Activated naive CD8-positive, alpha-beta T cell treated with anti-CD3 and anti-CD28 coated beads, Interleukin-2, amount 10 ng/mL, durations not matched to agents 7 days and 5 days (primary cell): Measurements from ENCODE around the gene MYZAP. TPM values are rescaled to one million over a fixed set of nuclear protein-coding genes. Genes with fewer than 3 reads are reported as not detected.

Source experiments
- ATAC-seq: fragments of 150-1000 bp; cut with Tn5 transposase; one replicate; pipeline ENCODE4 v1.10.0; 2021; ENCODE audit warnings: low read depth, moderate library complexity
- POLR2A ChIA-PET: fragments of 350-600 bp; sonication (Branson Sonifier 250); formaldehyde crosslinking; loops from one replicate; lab custom pipeline; 2021; ENCODE audit warnings: antibody characterized with exemption; lab: Charles Lee
- DNase-seq: peaks from one replicate; pipeline ENCODE4 v3.0.0; 2021
- H3K27ac Mint-ChIP-seq: one replicate; pipeline ENCODE4 v1.8.0; 2022; ENCODE audit warnings: mild to moderate bottlenecking, mixed read lengths
- H3K27me3 Mint-ChIP-seq: one replicate; pipeline ENCODE4 v1.8.0; 2022; ENCODE audit warnings: mild to moderate bottlenecking, moderate library complexity, mixed read lengths
- H3K36me3 Mint-ChIP-seq: one replicate; pipeline ENCODE4 v1.8.0; 2021; ENCODE audit warnings: mild to moderate bottlenecking, mixed read lengths
- H3K4me1 Mint-ChIP-seq: one replicate; pipeline ENCODE4 v1.8.0; 2021; ENCODE audit warnings: mixed read lengths
- H3K4me3 Mint-ChIP-seq: one replicate; pipeline ENCODE4 v1.8.0; 2022; ENCODE audit warnings: mild to moderate bottlenecking, moderate library complexity, mixed read lengths
- H3K9me3 Mint-ChIP-seq: one replicate; pipeline ENCODE4 v1.8.0; 2021; ENCODE audit warnings: mixed read lengths
- total RNA-seq, 2 experiments: library from RNA; stranded (reverse); gene quantifications; one replicate each; pipeline ENCODE4 v1.2.3, GENCODE V29; 2021

The MYZAP gene
- not detected for total RNA-seq

DNA sequence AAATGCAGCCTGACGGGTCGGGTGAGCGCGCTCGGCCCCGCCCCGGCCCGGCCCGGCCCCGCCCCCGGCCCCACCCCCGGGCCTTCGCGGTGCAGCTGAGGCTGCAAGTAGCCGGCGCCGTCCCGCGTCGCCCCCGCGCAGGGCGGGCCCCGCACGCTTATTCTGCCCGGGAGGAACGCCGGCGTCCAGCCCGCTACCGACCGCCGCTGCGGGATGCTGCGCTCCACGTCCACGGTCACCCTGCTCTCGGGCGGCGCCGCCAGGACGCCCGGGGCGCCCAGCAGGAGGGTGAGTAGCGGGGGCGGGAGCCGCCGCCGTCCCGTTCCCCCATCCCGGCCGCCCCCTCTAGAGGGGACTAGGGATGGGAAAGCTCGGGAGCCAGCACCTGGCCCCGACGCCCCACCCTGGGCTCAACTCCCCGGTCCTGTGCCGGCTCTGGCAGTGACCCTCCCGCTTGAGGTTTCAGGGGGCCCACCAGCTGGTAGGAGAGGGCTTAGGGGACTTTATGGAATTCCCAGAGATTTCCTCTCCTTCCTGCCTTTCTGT, at the start of gene MYZAP:
Gene MYZAP, plus strand, starts transcription at position 83 of the 546 bp plus-strand sequence. Its CDS starts 131 bp downstream, at position 214.
- peaks cover 4% of the 10 kb centered on the region for H3K4me1 Mint-ChIP-seq
- POLR2A ChIA-PET: no interaction called here
- H3K27me3 Mint-ChIP-seq: peaks cover 37% of the 10 kb centered on the region
- H3K4me3 Mint-ChIP-seq: peak within 1 kb of the TSS; percentile 44
- H3K9me3 Mint-ChIP-seq: peaks cover 2% of the 10 kb centered on the region
- H3K27ac Mint-ChIP-seq: no peak within 1 kb of the TSS
- DNase-seq: peak; percentile 60
- ATAC-seq: peak; percentile 84
- H3K36me3 Mint-ChIP-seq: no peaks in the 10 kb centered on the region

DNA sequence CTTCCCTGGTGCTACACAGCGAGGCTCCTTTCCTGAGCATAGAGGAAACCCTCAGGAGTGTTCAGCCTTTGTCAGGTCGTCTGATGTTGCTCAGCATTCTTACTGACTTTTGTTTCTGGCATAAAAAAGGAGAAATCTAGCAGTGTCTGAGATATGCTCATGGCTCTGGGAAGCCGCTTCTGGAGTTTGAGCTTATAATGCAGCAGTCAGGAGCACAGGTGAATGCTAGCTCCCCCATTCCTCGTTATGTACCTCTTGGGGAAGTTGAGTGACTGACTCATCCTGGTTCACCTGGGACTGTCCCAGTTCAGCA, 49.2 kb upstream of the MYZAP start:
- ATAC-seq (no peak), DNase-seq (no peak)
- no peaks in the 10 kb centered on the region for H3K36me3 Mint-ChIP-seq
- no peak overlapping the region for H3K4me3 Mint-ChIP-seq
- POLR2A ChIA-PET: no interaction called here
- H3K9me3 Mint-ChIP-seq: no peaks in the 10 kb centered on the region
- no peaks in the 10 kb centered on the region for H3K4me1 Mint-ChIP-seq
- H3K27ac Mint-ChIP-seq: no peak overlapping the region
- peaks cover 2% of the 10 kb centered on the region for H3K27me3 Mint-ChIP-seq

DNA sequence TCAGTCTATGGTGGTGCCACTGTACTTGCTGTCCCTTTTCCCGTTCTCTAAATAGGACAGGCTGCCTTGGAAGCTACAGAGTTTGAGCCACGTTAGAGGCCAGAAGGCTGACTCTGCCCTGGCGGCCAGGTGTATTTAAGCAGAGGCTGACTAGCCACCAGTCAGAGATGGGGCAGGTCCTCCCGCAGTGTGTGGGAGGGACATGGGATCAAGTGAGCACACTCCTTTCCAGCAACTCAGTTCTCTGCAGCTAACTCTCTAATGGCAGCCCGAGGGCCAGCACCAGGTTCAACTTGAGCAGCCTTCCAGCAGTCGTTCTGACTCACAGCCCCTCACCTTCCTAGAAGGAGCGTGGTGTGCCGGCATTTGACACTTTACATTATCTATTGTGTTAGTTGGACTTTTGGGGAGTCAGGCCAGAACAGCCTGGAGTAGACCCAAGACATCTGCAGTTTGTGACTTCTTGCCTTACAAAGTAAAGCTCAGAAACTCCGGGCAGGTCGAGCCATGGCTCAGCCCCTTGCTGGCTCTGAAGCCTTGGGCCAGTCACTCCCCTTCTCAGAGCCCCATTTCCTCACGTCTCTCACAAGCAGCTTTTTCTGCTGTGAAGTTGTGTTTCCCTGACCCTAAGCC, 46.7 kb upstream of the MYZAP start:
- POLR2A ChIA-PET: no interaction called here
- Mint-ChIP-seq H3K4me1 (no peaks in the 10 kb centered on the region), H3K9me3 (no peaks in the 10 kb centered on the region), H3K4me3 (no peak overlapping the region), H3K27ac (no peak overlapping the region), H3K27me3 (peaks cover 2% of the 10 kb centered on the region), H3K36me3 (no peaks in the 10 kb centered on the region)
- ATAC-seq (no peak), DNase-seq (no peak)

DNA sequence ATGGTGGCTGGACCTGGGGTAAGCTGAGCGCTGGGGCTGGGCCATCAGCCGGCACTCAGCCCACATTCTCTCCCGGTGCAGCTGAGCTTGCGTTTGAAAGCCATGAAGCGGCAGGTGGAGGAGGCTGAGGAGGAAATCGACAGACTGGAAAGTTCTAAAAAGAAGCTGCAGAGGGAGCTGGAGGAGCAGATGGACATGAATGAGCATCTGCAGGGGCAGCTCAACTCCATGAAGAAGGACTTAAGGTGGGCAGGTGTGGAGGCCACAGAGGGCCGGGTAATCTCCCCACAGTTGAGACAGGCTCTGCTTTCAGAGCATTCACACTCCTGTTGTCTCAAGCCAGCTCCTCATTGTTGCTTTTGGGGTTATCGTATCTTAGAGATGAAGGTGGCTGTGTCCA, 45.7 kb upstream of the MYZAP start:
- Mint-ChIP-seq H3K27ac (no peak overlapping the region), H3K36me3 (no peaks in the 10 kb centered on the region), H3K4me3 (no peak overlapping the region), H3K9me3 (no peaks in the 10 kb centered on the region), H3K4me1 (no peaks in the 10 kb centered on the region), H3K27me3 (peaks cover 2% of the 10 kb centered on the region)
- POLR2A ChIA-PET: no interaction called here
- no peak for ATAC-seq
- no peak for DNase-seq

DNA sequence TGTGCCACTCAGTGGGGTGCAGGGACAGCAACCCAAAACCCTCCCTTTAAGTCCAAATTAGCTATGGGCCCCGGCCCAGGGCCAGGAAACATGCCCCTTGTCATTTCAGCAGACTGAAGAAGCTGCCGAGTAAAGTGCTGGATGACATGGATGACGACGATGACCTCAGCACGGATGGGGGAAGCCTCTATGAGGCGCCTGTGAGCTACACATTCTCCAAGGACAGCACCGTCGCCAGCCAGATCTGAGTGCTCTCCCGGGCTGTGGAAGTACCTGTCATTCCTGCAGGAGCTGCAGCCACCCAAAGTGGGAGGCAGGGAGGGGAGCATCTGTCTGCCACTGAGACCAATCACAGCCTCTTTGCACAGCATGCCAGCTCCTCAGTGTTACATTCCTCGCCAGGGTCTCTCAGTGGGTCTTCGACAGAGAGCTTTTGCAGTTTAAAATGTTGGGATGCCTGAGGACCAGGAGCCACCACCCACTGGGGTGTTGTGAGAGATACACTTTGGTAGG, 44.4 kb upstream of the MYZAP start:
- Mint-ChIP-seq H3K9me3 (no peaks in the 10 kb centered on the region), H3K36me3 (no peaks in the 10 kb centered on the region), H3K27me3 (peaks cover 2% of the 10 kb centered on the region), H3K4me3 (no peak overlapping the region), H3K27ac (no peak overlapping the region), H3K4me1 (no peaks in the 10 kb centered on the region)
- DNase-seq (no peak), ATAC-seq (no peak)
- POLR2A ChIA-PET: no interaction called here

GRCh38 chr15:57548351-57548750, 43.4 kb upstream of the MYZAP start:
- Mint-ChIP-seq H3K4me1 (no peaks in the 10 kb centered on the region), H3K36me3 (no peaks in the 10 kb centered on the region), H3K27me3 (peaks cover 2% of the 10 kb centered on the region), H3K27ac (no peak overlapping the region), H3K9me3 (no peaks in the 10 kb centered on the region), H3K4me3 (no peak overlapping the region)
- ATAC-seq (no peak), DNase-seq (no peak)
- POLR2A ChIA-PET: no interaction called here

GRCh38 chr15:57548835-57549234, 42.9 kb upstream of the MYZAP start:
- H3K4me3 Mint-ChIP-seq: no peak overlapping the region
- ATAC-seq (no peak), DNase-seq (no peak)
- H3K9me3 Mint-ChIP-seq: no peaks in the 10 kb centered on the region
- no peaks in the 10 kb centered on the region for H3K4me1 Mint-ChIP-seq
- POLR2A ChIA-PET: no interaction called here
- H3K36me3 Mint-ChIP-seq: no peaks in the 10 kb centered on the region
- no peak overlapping the region for H3K27ac Mint-ChIP-seq
- H3K27me3 Mint-ChIP-seq: peaks cover under 1% of the 10 kb centered on the region

DNA sequence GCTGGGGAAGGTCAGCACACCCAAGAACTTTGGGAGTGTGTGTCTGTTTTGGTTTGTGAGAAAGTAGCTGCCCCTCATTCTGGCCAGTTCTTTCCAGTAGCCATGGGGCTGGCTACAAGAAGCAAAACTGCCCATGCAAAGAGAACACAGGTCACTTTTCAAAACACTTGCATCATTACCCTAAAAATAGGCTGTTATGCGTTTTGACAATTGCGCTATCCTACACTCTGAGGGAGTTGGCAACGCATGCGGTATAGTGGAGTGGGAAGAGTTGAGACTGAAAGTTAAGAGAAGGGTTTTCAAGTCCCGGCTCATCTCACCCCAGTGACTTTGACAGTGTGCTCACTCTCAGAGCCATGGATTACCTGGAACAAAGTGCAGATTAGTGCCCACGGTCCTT, 41.8 kb upstream of the MYZAP start:
- ATAC-seq: no peak
- POLR2A ChIA-PET: no interaction called here
- Mint-ChIP-seq H3K4me3 (no peak overlapping the region), H3K9me3 (no peaks in the 10 kb centered on the region), H3K4me1 (no peaks in the 10 kb centered on the region), H3K27ac (no peak overlapping the region), H3K36me3 (no peaks in the 10 kb centered on the region), H3K27me3 (no peaks in the 10 kb centered on the region)
- no peak for DNase-seq

DNA sequence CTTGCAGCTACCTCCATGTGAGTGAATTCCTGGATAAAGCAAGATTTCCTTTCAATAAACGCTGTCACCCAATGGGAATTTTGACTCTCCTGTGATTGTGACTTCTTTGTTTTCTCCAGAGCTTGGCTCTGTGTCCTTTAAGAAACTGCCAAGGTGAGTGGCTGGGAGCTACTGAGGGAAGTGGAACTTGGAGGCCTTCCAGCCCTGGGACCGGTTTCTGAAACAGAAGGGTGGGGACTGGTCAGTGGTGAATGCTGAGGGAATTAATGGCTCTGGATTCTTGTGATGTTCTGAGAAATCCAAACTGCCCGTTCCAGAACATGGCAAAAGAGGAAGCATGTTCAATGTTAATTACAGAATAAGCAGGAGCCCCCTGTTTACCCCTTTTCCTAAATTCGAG, 41.1 kb upstream of the MYZAP start:
- POLR2A ChIA-PET: no interaction called here
- DNase-seq (no peak), ATAC-seq (no peak)
- H3K9me3 Mint-ChIP-seq: no peaks in the 10 kb centered on the region
- H3K4me1 Mint-ChIP-seq: no peaks in the 10 kb centered on the region
- H3K4me3 Mint-ChIP-seq: no peak overlapping the region
- H3K27ac Mint-ChIP-seq: no peak overlapping the region
- no peaks in the 10 kb centered on the region for H3K36me3 Mint-ChIP-seq
- H3K27me3 Mint-ChIP-seq: peaks cover 3% of the 10 kb centered on the region

GRCh38 chr15:57551715-57552677, 39.7 kb upstream of the MYZAP start:
- no peaks in the 10 kb centered on the region for H3K4me1 Mint-ChIP-seq
- H3K36me3 Mint-ChIP-seq: no peaks in the 10 kb centered on the region
- H3K4me3 Mint-ChIP-seq: no peak overlapping the region
- no peak overlapping the region for H3K27ac Mint-ChIP-seq
- DNase-seq: no peak
- peaks cover 3% of the 10 kb centered on the region for H3K27me3 Mint-ChIP-seq
- ATAC-seq: no peak
- H3K9me3 Mint-ChIP-seq: no peaks in the 10 kb centered on the region
- POLR2A ChIA-PET: no interaction called here

DNA sequence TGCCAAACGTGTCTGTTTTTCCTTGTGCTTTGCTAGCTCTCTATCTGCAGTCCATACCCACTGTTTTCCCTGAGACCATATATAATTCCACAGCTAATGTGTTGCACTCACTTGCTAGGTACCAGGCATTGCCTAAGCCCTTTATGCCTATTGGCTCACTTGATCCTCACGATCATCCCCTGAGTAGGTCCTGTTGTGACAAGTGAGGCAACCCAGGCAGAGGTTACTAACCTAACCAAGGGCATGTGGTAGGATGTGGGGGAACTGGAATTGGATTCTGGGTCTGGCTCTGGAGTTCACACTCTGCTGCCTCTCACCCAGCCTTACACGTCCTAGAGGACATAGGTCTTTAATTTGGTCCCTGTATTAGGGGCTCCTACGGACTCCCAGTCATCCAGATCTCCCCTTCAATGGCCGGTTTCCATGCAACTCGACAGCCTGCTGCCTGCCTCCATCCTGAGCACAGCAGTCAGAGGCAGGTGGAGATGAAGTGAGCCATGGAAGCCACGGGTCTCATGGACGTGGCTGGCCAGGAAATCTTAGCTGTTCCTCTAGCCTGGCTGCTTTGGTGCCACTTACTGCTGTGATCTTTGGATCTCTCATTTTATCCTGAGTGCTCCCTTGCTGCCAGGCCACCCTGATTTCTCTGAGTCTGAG, 38.9 kb upstream of the MYZAP start:
- ATAC-seq (no peak), DNase-seq (no peak)
- Mint-ChIP-seq H3K36me3 (no peaks in the 10 kb centered on the region), H3K27me3 (peaks cover 3% of the 10 kb centered on the region), H3K9me3 (no peaks in the 10 kb centered on the region), H3K4me1 (no peaks in the 10 kb centered on the region), H3K27ac (no peak overlapping the region), H3K4me3 (no peak overlapping the region)
- POLR2A ChIA-PET: no interaction called here

DNA sequence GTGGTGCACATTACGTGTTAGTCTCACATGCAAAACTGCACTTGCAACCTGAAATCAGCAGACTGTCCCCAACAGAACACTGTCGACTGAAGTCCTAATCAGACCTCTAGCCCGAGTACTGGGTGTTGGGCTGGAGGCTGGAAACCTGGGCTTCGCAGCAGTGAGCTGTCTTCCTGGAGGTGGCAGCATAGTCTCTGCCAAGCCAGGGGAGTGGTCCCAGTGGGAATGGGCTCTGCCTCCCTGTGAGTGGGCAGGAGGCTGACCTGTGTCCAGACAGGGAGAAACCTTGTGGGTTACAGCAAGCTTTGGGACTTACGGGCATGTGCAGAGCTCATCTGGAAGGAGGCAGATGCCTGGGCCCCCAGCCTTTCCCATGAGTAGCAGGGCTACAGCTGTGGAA, 38.2 kb upstream of the MYZAP start:
- Mint-ChIP-seq H3K27me3 (peaks cover 3% of the 10 kb centered on the region), H3K4me1 (no peaks in the 10 kb centered on the region)
- POLR2A ChIA-PET: no interaction called here

DNA sequence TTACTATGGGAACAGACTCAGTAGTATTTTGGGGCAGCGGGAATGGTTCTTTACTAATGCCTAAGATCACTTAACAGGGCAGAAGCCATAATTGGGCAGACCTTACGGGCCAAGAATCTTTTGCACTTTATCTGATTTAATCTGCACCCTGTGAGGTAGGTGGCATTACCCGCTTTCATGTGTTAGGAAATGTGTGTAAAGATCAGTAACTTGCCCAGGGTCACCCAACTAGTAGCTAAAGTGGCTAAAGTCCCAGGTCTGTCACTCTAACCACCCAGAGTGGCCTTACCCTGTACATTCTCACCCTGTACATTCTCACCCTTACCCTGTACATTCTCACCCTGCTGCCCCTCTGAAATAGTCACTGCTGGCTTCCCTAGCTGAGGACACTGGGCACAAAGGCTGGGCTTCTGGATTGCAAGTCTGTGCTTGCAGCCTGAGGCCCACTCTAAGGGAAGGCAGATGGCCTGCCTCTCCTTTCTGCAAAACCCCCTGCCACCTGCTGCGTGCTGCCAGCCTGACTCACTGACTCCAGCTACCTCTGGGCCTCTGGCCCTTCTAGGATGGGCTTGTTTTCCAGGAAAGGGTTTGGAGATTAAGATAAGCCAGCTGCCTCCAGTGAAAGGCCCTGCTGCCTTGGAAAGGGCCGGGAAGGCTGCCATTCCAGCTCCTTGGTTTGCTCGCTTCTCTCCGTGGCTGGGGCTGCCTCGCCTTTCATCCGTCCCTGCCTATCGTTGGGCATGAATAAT, 37.5 kb upstream of the MYZAP start:
- Mint-ChIP-seq H3K9me3 (no peaks in the 10 kb centered on the region), H3K27me3 (peaks cover 3% of the 10 kb centered on the region), H3K4me3 (no peak overlapping the region), H3K27ac (no peak overlapping the region), H3K4me1 (no peaks in the 10 kb centered on the region), H3K36me3 (no peaks in the 10 kb centered on the region)
- POLR2A ChIA-PET: no interaction called here
- no peak for ATAC-seq
- no peak for DNase-seq

More for the DNA sequence above, 38.2 kb upstream of the MYZAP start:
- no peak overlapping the region for H3K27ac Mint-ChIP-seq
- no peak overlapping the region for H3K4me3 Mint-ChIP-seq
- ATAC-seq: no peak
- no peak for DNase-seq
- no peaks in the 10 kb centered on the region for H3K9me3 Mint-ChIP-seq
- no peaks in the 10 kb centered on the region for H3K36me3 Mint-ChIP-seq
